ENCODE results near the gene KRTAP4-1. TPM values are rescaled to one million over a fixed set of nuclear protein-coding genes. Genes with fewer than 3 reads are reported as not detected.

KRTAP4-1 gene
- total RNA-seq, 1 donor from 2014 or later: not detected

Other genes starting within 250 kb of the KRTAP4-1 start
- not detected in 2 replicates for gene KRT23, start 247.3 kb downstream of the KRTAP4-1 start, total RNA-seq
- not detected in 2 replicates for gene KRT39, start 218.0 kb downstream of the KRTAP4-1 start, total RNA-seq
- gene KRT40, start 200.6 kb downstream of the KRTAP4-1 start, total RNA-seq: not detected in 2 replicates
- not detected in 2 replicates for gene KRTAP3-3, start 190.7 kb downstream of the KRTAP4-1 start, total RNA-seq
- not detected in 2 replicates for gene KRTAP3-2, start 185.0 kb downstream of the KRTAP4-1 start, total RNA-seq
- not detected in 2 replicates for gene KRTAP3-1, start 175.8 kb downstream of the KRTAP4-1 start, total RNA-seq
- not detected in 2 replicates for gene KRTAP1-5, start 157.7 kb downstream of the KRTAP4-1 start, total RNA-seq
- gene KRTAP1-4, start 154.7 kb downstream of the KRTAP4-1 start, total RNA-seq: not detected in 2 replicates
- gene KRTAP1-3, start 150.0 kb downstream of the KRTAP4-1 start, total RNA-seq: not detected in 2 replicates
- not detected in 2 replicates for gene KRTAP1-1, start 143.5 kb downstream of the KRTAP4-1 start, total RNA-seq
- not detected in 2 replicates for gene KRTAP2-1, start 137.6 kb downstream of the KRTAP4-1 start, total RNA-seq
- gene KRTAP2-2, start 129.7 kb downstream of the KRTAP4-1 start, total RNA-seq: not detected in 2 replicates
- gene KRTAP2-3, start 124.8 kb downstream of the KRTAP4-1 start, total RNA-seq: not detected in 2 replicates
- gene KRTAP2-4, start 119.0 kb downstream of the KRTAP4-1 start, total RNA-seq: not detected in 2 replicates
- not detected in 2 replicates for gene KRTAP4-7, start 100.8 kb downstream of the KRTAP4-1 start, total RNA-seq
- not detected in 2 replicates for gene KRTAP4-8, start 86.8 kb downstream of the KRTAP4-1 start, total RNA-seq
- gene KRTAP4-16, start 82.7 kb downstream of the KRTAP4-1 start, total RNA-seq: not detected in 2 replicates
- not detected in 2 replicates for gene KRTAP4-9, start 79.5 kb downstream of the KRTAP4-1 start, total RNA-seq
- gene KRTAP4-11, start 66.5 kb downstream of the KRTAP4-1 start, total RNA-seq: not detected in 2 replicates
- gene KRTAP4-12, start 60.7 kb downstream of the KRTAP4-1 start, total RNA-seq: not detected in 2 replicates
- not detected in 2 replicates for gene KRTAP4-6, start 44.4 kb downstream of the KRTAP4-1 start, total RNA-seq
- not detected in 2 replicates for gene KRTAP4-5, start 35.1 kb downstream of the KRTAP4-1 start, total RNA-seq
- not detected in 2 replicates for gene KRTAP4-4, start 24.2 kb downstream of the KRTAP4-1 start, total RNA-seq
- not detected in 2 replicates for gene KRTAP4-3, start 16.7 kb downstream of the KRTAP4-1 start, total RNA-seq
- not detected in 2 replicates for gene KRTAP4-2, start 6.7 kb downstream of the KRTAP4-1 start, total RNA-seq
- gene KRTAP9-1, start 5.0 kb upstream of the KRTAP4-1 start, total RNA-seq: not detected in 2 replicates
- not detected in 2 replicates for gene KRTAP9-2, start 41.7 kb upstream of the KRTAP4-1 start, total RNA-seq
- not detected in 2 replicates for gene KRTAP9-3, start 47.5 kb upstream of the KRTAP4-1 start, total RNA-seq
- not detected in 2 replicates for gene KRTAP9-8, start 53.1 kb upstream of the KRTAP4-1 start, total RNA-seq
- not detected in 2 replicates for gene KRTAP9-4, start 64.8 kb upstream of the KRTAP4-1 start, total RNA-seq
- gene KRTAP9-9, start 70.5 kb upstream of the KRTAP4-1 start, total RNA-seq: not detected in 2 replicates
- not detected in 2 replicates for gene KRTAP9-6, start 80.5 kb upstream of the KRTAP4-1 start, total RNA-seq
- not detected in 2 replicates for gene KRTAP9-7, start 90.8 kb upstream of the KRTAP4-1 start, total RNA-seq
- gene KRTAP29-1, start 117.9 kb upstream of the KRTAP4-1 start, total RNA-seq: not detected in 2 replicates
- not detected in 2 replicates for gene KRTAP16-1, start 124.4 kb upstream of the KRTAP4-1 start, total RNA-seq
- not detected in 2 replicates for gene KRTAP17-1, start 130.8 kb upstream of the KRTAP4-1 start, total RNA-seq
- not detected in 2 replicates for gene KRT33A, start 165.9 kb upstream of the KRTAP4-1 start, total RNA-seq
- not detected in 2 replicates for gene KRT33B, start 184.9 kb upstream of the KRTAP4-1 start, total RNA-seq
- gene KRT34, start 197.4 kb upstream of the KRTAP4-1 start, total RNA-seq: not detected in 2 replicates
- gene KRT31, start 212.7 kb upstream of the KRTAP4-1 start, total RNA-seq: not detected in 2 replicates
- gene KRT37, start 239.7 kb upstream of the KRTAP4-1 start, total RNA-seq: not detected in 2 replicates

Data from T-helper 1 cell treated with Interleukin-12 subunit alpha and Interleukin-12 subunit beta and Interleukin-4 antibody, amounts not matched to agents 30 ng/mL and 1 ng/mL, for 36 hours (primary cell).